Fibroblast of lung (primary cell): ENCODE results near the gene RHEB. TPM values are rescaled to one million over a fixed set of nuclear protein-coding genes. Genes with fewer than 3 reads are reported as not detected.
"Not testable (repeated sequence)": the region's sequence is repeated elsewhere in the genome, so short reads cannot be mapped to it uniquely, and the experiment has no call there.

Source experiments
- DNase-seq, 2 donors: peaks; one replicate each; pipeline versions ENCODE4 v3.0.0 to v3.0.0-alpha.2; 2010; ENCODE audit warnings: low read depth in 2 of 2
- H2AFZ ChIP-seq: 2 replicates; pipeline ENCODE4 v1.5.1; 2012; ENCODE audit warnings: low read length, control low read depth, inconsistent platforms
- H3K27ac ChIP-seq: 2 replicates; pipeline ENCODE4 v1.5.1; 2011; ENCODE audit warnings: low read length, control low read depth; ENCODE audit not compliant: insufficient read depth
- H3K27me3 ChIP-seq: 2 replicates; pipeline ENCODE4 v1.5.1; 2011; ENCODE audit warnings: mild to moderate bottlenecking, low read length; ENCODE audit not compliant: control insufficient read depth, insufficient read depth
- H3K36me3 ChIP-seq: 2 replicates; pipeline ENCODE4 v1.5.1; 2011; ENCODE audit warnings: low read length; ENCODE audit not compliant: control insufficient read depth, insufficient read depth
- H3K4me1 ChIP-seq: 2 replicates; pipeline ENCODE4 v1.5.1; 2011; ENCODE audit warnings: low read length; ENCODE audit not compliant: control insufficient read depth, insufficient read depth; ENCODE audit errors: extremely low read depth
- H3K4me2 ChIP-seq: 2 replicates; pipeline ENCODE4 v1.5.1; 2011; ENCODE audit warnings: low read length, control low read depth; ENCODE audit not compliant: insufficient read depth; ENCODE audit errors: extremely low read depth
- H3K4me3 ChIP-seq, 4 experiments: fragments of 200-600 bp in 1 of 4; sonication (generic) in 1 of 4; replicated peaks in 1 of 4; 2 replicates each; pipeline ENCODE4 v1.5.1; 2011 to 2016; ENCODE audit warnings: low read length in 4 of 4, low read depth in 3 of 4, mild to moderate bottlenecking in 3 of 4, control low read depth in 2 of 4, inconsistent platforms in 1 of 4, mixed read lengths in 1 of 4; ENCODE audit not compliant: insufficient read depth in 1 of 4; ENCODE audit errors: control extremely low read depth in 1 of 4
- H3K79me2 ChIP-seq: 2 replicates; pipeline ENCODE4 v1.5.1; 2012; ENCODE audit warnings: mild to moderate bottlenecking, low read length, inconsistent platforms; ENCODE audit not compliant: control insufficient read depth, insufficient read depth
- H3K9ac ChIP-seq: 2 replicates; pipeline ENCODE4 v1.5.1; 2011; ENCODE audit warnings: mild to moderate bottlenecking, low read length, control low read depth; ENCODE audit not compliant: insufficient read depth
- H3K9me3 ChIP-seq: 2 replicates; pipeline ENCODE4 v1.5.1; 2012; ENCODE audit warnings: low read depth, low read length; ENCODE audit not compliant: control insufficient read depth, insufficient read depth
- H4K20me1 ChIP-seq: 2 replicates; pipeline ENCODE4 v1.5.1; 2011; ENCODE audit warnings: low read length; ENCODE audit not compliant: control insufficient read depth, insufficient read depth; ENCODE audit errors: extremely low read depth
- CTCF ChIP-seq, 2 donors: IDR thresholded peaks in 1 of 2; conservative IDR thresholded peaks in 1 of 2; 1 replicate in 1 of 2; 2 replicates in 1 of 2; pipeline ENCODE4 v1.5.1; 2011 to 2012; ENCODE audit warnings: low read length in 2 of 2, control low read depth in 1 of 2, inconsistent platforms in 1 of 2, low read depth in 1 of 2, mild to moderate bottlenecking in 1 of 2
- EZH2 ChIP-seq: IDR thresholded peaks from 2 replicates; pipeline ENCODE4 v1.5.1; 2012; ENCODE audit warnings: low read length, control low read depth, mild to moderate bottlenecking; ENCODE audit errors: missing control alignments
- polyA plus RNA-seq, 2 donors: library from polyadenylated mRNA; depleted of rRNA in 1 of 2; stranded (reverse) in 1 of 2; unstranded in 1 of 2; fragments of >200 nt; gene quantifications; 2 replicates each; pipeline ENCODE4 v1.2.1, GENCODE V29; 2011 to 2012; ENCODE audit warnings: missing spikeins in 1 of 2
- total RNA-seq: library from RNA; depleted of rRNA; stranded (reverse); fragments of >200 nt; gene quantifications from 2 replicates; pipeline ENCODE4 v1.2.1, GENCODE V29; 2014

Gene RHEB
- total and polyA plus RNA-seq, 2 donors (not counting 1 experiment from before 2014, with no cell fraction given) = 81.4 to 135 TPM

GRCh38 chr7:151537818-151538561, 18.3 kb upstream of the RHEB start:
- Histone ChIP-seq H3K9ac (no peak overlapping the region), H3K27me3 (peaks cover 2% of the 10 kb centered on the region), H3K4me2 (no peak overlapping the region), H3K4me1 (no peaks in the 10 kb centered on the region), H3K79me2 (no peaks in the 10 kb centered on the region), H3K36me3 (no peaks in the 10 kb centered on the region), H2AFZ (no peak overlapping the region), H3K4me3 (no peak overlapping the region), H3K27ac (no peak overlapping the region), H4K20me1 (no peaks in the 10 kb centered on the region), H3K9me3 (no peaks in the 10 kb centered on the region)
- DNase-seq = peak; percentile 26 to 51
- TF ChIP-seq EZH2 = no peak
- TF ChIP-seq CTCF (conservative IDR thresholded peaks at IDR 0.05 in 1 of 2, IDR thresholded peaks at IDR 0.05 in 1 of 2; ENCODE audit: low read depth in 1 of 2, low read length in 2 of 2) = no peak

GRCh38 chr7:151536178-151536577, 16.5 kb upstream of the RHEB start:
- H3K4me3 ChIP-seq = not testable (repeated sequence)

GRCh38 chr7:151529842-151530241, 10.1 kb upstream of the RHEB start:
- TF ChIP-seq EZH2 (no peak), CTCF (conservative IDR thresholded peaks at IDR 0.05 in 1 of 2, IDR thresholded peaks at IDR 0.05 in 1 of 2; ENCODE audit: low read depth in 1 of 2, low read length in 2 of 2) (no peak)
- Histone ChIP-seq H2AFZ (no peak overlapping the region), H3K4me2 (no peak overlapping the region), H4K20me1 (no peaks in the 10 kb centered on the region), H3K4me1 (no peaks in the 10 kb centered on the region), H3K4me3 (no peak overlapping the region), H3K9me3 (no peaks in the 10 kb centered on the region), H3K79me2 (no peaks in the 10 kb centered on the region), H3K36me3 (no peaks in the 10 kb centered on the region), H3K9ac (no peak overlapping the region), H3K27ac (no peak overlapping the region), H3K27me3 (no peaks in the 10 kb centered on the region)
- DNase-seq = no peak

More at GRCh38 chr7:151536178-151536577, 16.5 kb upstream of the RHEB start:
- not testable (repeated sequence) for H3K4me2 ChIP-seq, H3K27me3 ChIP-seq, H3K36me3 ChIP-seq, H3K4me1 ChIP-seq, H3K79me2 ChIP-seq, H3K9ac ChIP-seq, H3K9me3 ChIP-seq, DNase-seq, H4K20me1 ChIP-seq, H2AFZ ChIP-seq, H3K27ac ChIP-seq
